PC-3 (cell line): ENCODE measurements around the gene MAP2K5. TPM values are rescaled to one million over a fixed set of nuclear protein-coding genes. Genes with fewer than 3 reads are reported as not detected.
A peak's percentile ranks its signal among the peaks of the same experiment; 100 is the strongest.

Experiments
- ATAC-seq: fragments of 200-7000 bp; cut with Tn5 transposase; 2 replicates; pipeline ENCODE4 v1.9.1; 2020; ENCODE audit warnings: mild to moderate bottlenecking, moderate library complexity
- BruUV-seq: library from RNA; stranded (reverse); fragments of 400-500 nt; replicated peaks from 2 replicates; lab custom pipeline; 2021; lab: Mats Ljungman, UMichigan
- CTCF ChIA-PET: fragments of 300-600 bp; sonication (Branson Sonifier 250); formaldehyde crosslinking; loops from one replicate; lab custom pipeline; 2022; ENCODE audit warnings: antibody characterized with exemption; lab: Charles Lee
- POLR2A ChIA-PET: fragments of 300-600 bp; sonication (Branson Sonifier 250); formaldehyde crosslinking; loops from one replicate; lab custom pipeline; 2022; ENCODE audit warnings: antibody characterized with exemption; ENCODE audit not compliant: unreplicated experiment; lab: Charles Lee
- DNase-seq: peaks from one replicate; pipeline ENCODE4 v3.0.0-alpha.2; 2015
- H2AFZ ChIP-seq: fragments of 300-600 bp; sonication (generic); 2 replicates; pipeline ENCODE4 v1.6.0; 2016; ENCODE audit warnings: antibody characterized with exemption, low read length
- H3F3A ChIP-seq: fragments of 300-600 bp; sonication (generic); one replicate; pipeline ENCODE4 v1.6.0; 2017; ENCODE audit warnings: antibody characterized with exemption, low read length, control low read depth, mild to moderate bottlenecking; ENCODE audit not compliant: unreplicated experiment
- H3K27ac ChIP-seq: fragments of 300-600 bp; sonication (generic); 2 replicates; pipeline ENCODE4 v1.5.1; 2016; ENCODE audit warnings: mild to moderate bottlenecking, low read length
- H3K27me3 ChIP-seq: fragments of 300-600 bp; sonication (generic); 2 replicates; pipeline ENCODE4 v1.6.1; 2016; ENCODE audit warnings: low read length, mixed read lengths
- H3K36me3 ChIP-seq: fragments of 300-600 bp; sonication (generic); 2 replicates; pipeline ENCODE4 v1.6.1; 2016; ENCODE audit warnings: low read depth, mixed run types, low read length, mixed read lengths
- H3K4me1 ChIP-seq: fragments of 300-600 bp; sonication (generic); 2 replicates; pipeline ENCODE4 v1.5.1; 2016; ENCODE audit warnings: low read length; ENCODE audit not compliant: insufficient read depth
- H3K4me2 ChIP-seq: fragments of 300-600 bp; sonication (generic); 2 replicates; pipeline ENCODE4 v1.6.0; 2016; ENCODE audit warnings: low read length
- H3K4me3 ChIP-seq: fragments of 300-600 bp; sonication (generic); 2 replicates; pipeline ENCODE4 v1.5.1; 2016; ENCODE audit warnings: mild to moderate bottlenecking, low read length, mixed read lengths
- H3K79me2 ChIP-seq: fragments of 300-600 bp; sonication (generic); 2 replicates; pipeline ENCODE4 v1.6.1; 2017; ENCODE audit warnings: low read length, mixed read lengths
- H3K9ac ChIP-seq: fragments of 300-600 bp; sonication (generic); 2 replicates; pipeline ENCODE4 v1.6.0; 2016; ENCODE audit warnings: mild to moderate bottlenecking, low read length
- H3K9me2 ChIP-seq: fragments of 300-600 bp; sonication (generic); replicated peaks from 2 replicates; pipeline ENCODE4 v1.6.1; 2016; ENCODE audit warnings: mixed run types, low read length, mixed read lengths
- H3K9me3 ChIP-seq: fragments of 300-600 bp; sonication (generic); 2 replicates; pipeline ENCODE4 v1.6.1; 2016; ENCODE audit warnings: low read length, mixed read lengths
- H4K20me1 ChIP-seq: fragments of 300-600 bp; sonication (generic); 2 replicates; pipeline ENCODE4 v1.6.1; 2016; ENCODE audit warnings: low read length, mixed read lengths
- CTCF ChIP-seq: fragments of 300-600 bp; sonication (generic); conservative IDR thresholded peaks from 2 replicates; pipeline ENCODE4 v1.5.1; 2017; ENCODE audit warnings: antibody characterized with exemption, low read depth, mild to moderate bottlenecking, low read length
- EZH2 ChIP-seq: fragments of 300-600 bp; sonication (generic); IDR thresholded peaks from one replicate; pipeline ENCODE4 v1.6.1; 2017; ENCODE audit warnings: antibody characterized with exemption, mild to moderate bottlenecking, low read length; ENCODE audit not compliant: unreplicated experiment
- EZH2phosphoT487 ChIP-seq: fragments of 300-600 bp; sonication (generic); IDR thresholded peaks from 2 replicates; pipeline ENCODE4 v1.6.1; 2018; ENCODE audit warnings: mild to moderate bottlenecking, antibody characterized with exemption, low read length, borderline replicate concordance
- intact Hi-C: fragments of 100-400 bp; cut with micrococcal nuclease; formaldehyde crosslinking; loops from 2 replicates; pipeline ENCODE4 v1.9.0; 2023
- total RNA-seq: library from RNA; depleted of rRNA; stranded (reverse); fragments of >200 nt; gene quantifications from 2 replicates; pipeline ENCODE4 v1.2.3, GENCODE V29; 2014

Gene MAP2K5
- total RNA-seq, 1 experiment from 2014 or later: 5.5 TPM

GRCh38 chr15:67528513-67528912 lies 14.0 kb upstream of the MAP2K5 start:
- DNase-seq: no peak
- ChIA-PET CTCF (no interaction called here), POLR2A (no interaction called here)

GRCh38 chr15:67531379-67531914 lies 11.1 kb upstream of the MAP2K5 start:
- peak; percentile 72 for DNase-seq
- BruUV-seq: no TSS peak
- Histone ChIP-seq H3K4me3 (no peak overlapping the region), H3K9me2 (no peaks in the 10 kb centered on the region), H3K9me3 (no peaks in the 10 kb centered on the region), H3K9ac (no peak overlapping the region), H3K36me3 (0 out of 2 replicates have a peak, but pooled peaks cover 3% of the 10 kb centered on the region), H3K4me1 (peaks cover 13% of the 10 kb centered on the region), H3F3A (no peaks in the 10 kb centered on the region), H3K27ac (no peak overlapping the region), H4K20me1 (no peaks in the 10 kb centered on the region), H3K4me2 (peak overlapping the region; percentile 35), H3K27me3 (no peaks in the 10 kb centered on the region), H2AFZ (no peak overlapping the region), H3K79me2 (0 out of 2 replicates have a peak, but pooled peaks cover 3% of the 10 kb centered on the region)
- peak; percentile 94 for ATAC-seq
- TF ChIP-seq CTCF (no peak), EZH2 (no peak), EZH2phosphoT487 (no peak)
- CTCF ChIA-PET: no interaction called here
- intact Hi-C loops: no loop called here
- POLR2A ChIA-PET: interaction anchor here (0.6 to 1.0 kb wide), 3 partner anchors 8 to 11 kb away, joined by 3 read pairs; partner anchors contain the start of gene C15orf61

More at GRCh38 chr15:67528513-67528912, 14.0 kb upstream of the MAP2K5 start:
- no peak overlapping the region for H3K4me3 ChIP-seq
- H3K9me2 ChIP-seq: no peaks in the 10 kb centered on the region
- H4K20me1 ChIP-seq: peaks cover 8% of the 10 kb centered on the region; the same call in 1 of the 2 replicates
- intact Hi-C loops: no loop called here
- no peaks in the 10 kb centered on the region for H3K9me3 ChIP-seq
- no peaks in the 10 kb centered on the region for H3F3A ChIP-seq
- no peak overlapping the region for H3K27ac ChIP-seq
- H2AFZ ChIP-seq: no peak overlapping the region
- no peak overlapping the region for H3K9ac ChIP-seq
- H3K4me1 ChIP-seq: peaks cover 21% of the 10 kb centered on the region
- TF ChIP-seq EZH2phosphoT487 (no peak), EZH2 (no peak), CTCF (no peak)
- no peaks in the 10 kb centered on the region for H3K27me3 ChIP-seq
- peaks cover 32% of the 10 kb centered on the region for H3K79me2 ChIP-seq
- no TSS peak for BruUV-seq
- no peak overlapping the region for H3K4me2 ChIP-seq
- ATAC-seq: no peak
- H3K36me3 ChIP-seq: 0 out of 2 replicates have a peak, but pooled peaks cover 3% of the 10 kb centered on the region

DNA sequence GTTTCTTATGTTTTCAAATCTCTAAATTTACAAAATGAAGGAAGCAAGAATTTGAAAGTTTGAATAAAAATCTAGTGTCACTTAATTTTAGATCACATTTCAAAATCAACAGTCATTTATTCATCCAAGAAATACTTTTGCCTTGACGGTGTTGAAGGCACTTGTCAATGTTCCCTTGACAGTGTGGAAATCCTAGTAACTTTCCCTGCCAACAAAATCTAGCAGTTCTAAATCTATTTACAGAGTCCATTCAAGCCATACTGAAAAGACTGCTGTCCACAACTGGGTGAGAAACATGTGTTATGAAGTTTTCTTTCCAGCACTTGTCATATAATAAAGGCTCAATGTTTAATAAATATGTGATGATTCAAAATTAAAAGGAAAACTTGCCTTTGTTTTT lies 8.6 kb upstream of the MAP2K5 start:
- Histone ChIP-seq H3K4me3 (no peak overlapping the region), H3K79me2 (no peaks in the 10 kb centered on the region), H3K27ac (no peak overlapping the region), H3F3A (no peaks in the 10 kb centered on the region), H3K27me3 (no peaks in the 10 kb centered on the region), H4K20me1 (no peaks in the 10 kb centered on the region), H2AFZ (no peak overlapping the region), H3K9me3 (no peaks in the 10 kb centered on the region), H3K36me3 (no peaks in the 10 kb centered on the region), H3K4me1 (peaks cover 13% of the 10 kb centered on the region), H3K9ac (no peak overlapping the region), H3K9me2 (no peaks in the 10 kb centered on the region), H3K4me2 (no peak overlapping the region)
- TF ChIP-seq CTCF (no peak), EZH2 (no peak), EZH2phosphoT487 (no peak)
- ChIA-PET POLR2A (no interaction called here), CTCF (no interaction called here)
- ATAC-seq (no peak), DNase-seq (no peak)
- intact Hi-C loops: no loop called here
- BruUV-seq: no TSS peak
